ENCODE data around the gene YAP1. TPM values are rescaled to one million over a fixed set of nuclear protein-coding genes. Genes with fewer than 3 reads are reported as not detected.

The YAP1 gene
- polyA plus RNA-seq, 1 donor from 2014 or later = 0.46 TPM

GRCh38 chr11:102186551-102187191 is 76.4 kb downstream of the YAP1 start:
- Histone ChIP-seq H4K20me1 (ENCODE audit: insufficient read depth) (no peaks in the 10 kb centered on the region), H3K9me3 (ENCODE audit: low read length) (no peaks in the 10 kb centered on the region), H3K27ac (ENCODE audit: low read length) (no peak overlapping the region), H3K4me3 (ENCODE audit: low read length) (no peak overlapping the region), H3K4me2 (ENCODE audit: low read length) (no peak overlapping the region), H3K79me2 (replicated peaks; ENCODE audit: insufficient read depth, low read length) (no peaks in the 10 kb centered on the region), H3K27me3 (ENCODE audit: insufficient read depth, low read depth, low read length) (no peaks in the 10 kb centered on the region), H2AFZ (ENCODE audit: low read depth, low read length) (no peak overlapping the region), H3F3A (ENCODE audit: insufficient read depth, low read length, poor library complexity, severe bottlenecking) (no peaks in the 10 kb centered on the region), H3K36me3 (ENCODE audit: insufficient read depth, low read length) (no peaks in the 10 kb centered on the region), H3K9ac (ENCODE audit: low read length) (no peak overlapping the region), H3K9me2 (ENCODE audit: insufficient read depth, low read length) (no peaks in the 10 kb centered on the region)
- TF ChIP-seq POLR2AphosphoS5 (IDR thresholded peaks at IDR 0.05) (no peak), RAD21 (conservative IDR thresholded peaks at IDR 0.05) (no peak), EZH2 (IDR thresholded peaks at IDR 0.05; ENCODE audit: borderline replicate concordance, insufficient read depth, low read length, poor library complexity, severe bottlenecking) (no peak), TAF1 (IDR thresholded peaks at IDR 0.05; ENCODE audit: low read depth) (no peak), MXI1 (conservative IDR thresholded peaks at IDR 0.05; ENCODE audit: poor library complexity, severe bottlenecking) (no peak)

- Histone ChIP-seq H4K20me1 (ENCODE audit: insufficient read depth) (no peaks in the 10 kb centered on the region), H3K27me3 (ENCODE audit: insufficient read depth, low read depth, low read length) (no peaks in the 10 kb centered on the region), H3K9me3 (ENCODE audit: low read length) (no peaks in the 10 kb centered on the region), H3K27ac (ENCODE audit: low read length) (no peak overlapping the region), H3K4me3 (ENCODE audit: low read length) (no peak overlapping the region), H3K79me2 (replicated peaks; ENCODE audit: insufficient read depth, low read length) (no peaks in the 10 kb centered on the region), H3K9ac (ENCODE audit: low read length) (no peak overlapping the region), H3K9me2 (ENCODE audit: insufficient read depth, low read length) (no peaks in the 10 kb centered on the region), H3K4me2 (ENCODE audit: low read length) (no peak overlapping the region), H2AFZ (ENCODE audit: low read depth, low read length) (no peak overlapping the region), H3F3A (ENCODE audit: insufficient read depth, low read length, poor library complexity, severe bottlenecking) (no peaks in the 10 kb centered on the region), H3K36me3 (ENCODE audit: insufficient read depth, low read length) (no peaks in the 10 kb centered on the region)
- TF ChIP-seq TAF1 (IDR thresholded peaks at IDR 0.05; ENCODE audit: low read depth) = no peak
- no peak for TF ChIP-seq SMC3 (conservative IDR thresholded peaks at IDR 0.05; ENCODE audit: poor library complexity)
- no peak for TF ChIP-seq MXI1 (conservative IDR thresholded peaks at IDR 0.05; ENCODE audit: poor library complexity, severe bottlenecking)
- TF ChIP-seq REST (IDR thresholded peaks at IDR 0.05; ENCODE audit: borderline replicate concordance) = no peak
- TF ChIP-seq RAD21 (conservative IDR thresholded peaks at IDR 0.05) = no peak
- no peak for TF ChIP-seq EP300 (conservative IDR thresholded peaks at IDR 0.05; ENCODE audit: poor library complexity, severe bottlenecking)
- no peak for TF ChIP-seq CTCF (IDR thresholded peaks at IDR 0.05; ENCODE audit: poor library complexity, severe bottlenecking)
- no peak for TF ChIP-seq POLR2AphosphoS5 (IDR thresholded peaks at IDR 0.05)
- no peak for TF ChIP-seq EZH2 (IDR thresholded peaks at IDR 0.05; ENCODE audit: borderline replicate concordance, insufficient read depth, low read length, poor library complexity, severe bottlenecking)
Observed at GRCh38 chr11:102187416-102188151, 77.3 kb downstream of the YAP1 start.
